ENCODE data around the gene ARHGEF1.

DNA sequence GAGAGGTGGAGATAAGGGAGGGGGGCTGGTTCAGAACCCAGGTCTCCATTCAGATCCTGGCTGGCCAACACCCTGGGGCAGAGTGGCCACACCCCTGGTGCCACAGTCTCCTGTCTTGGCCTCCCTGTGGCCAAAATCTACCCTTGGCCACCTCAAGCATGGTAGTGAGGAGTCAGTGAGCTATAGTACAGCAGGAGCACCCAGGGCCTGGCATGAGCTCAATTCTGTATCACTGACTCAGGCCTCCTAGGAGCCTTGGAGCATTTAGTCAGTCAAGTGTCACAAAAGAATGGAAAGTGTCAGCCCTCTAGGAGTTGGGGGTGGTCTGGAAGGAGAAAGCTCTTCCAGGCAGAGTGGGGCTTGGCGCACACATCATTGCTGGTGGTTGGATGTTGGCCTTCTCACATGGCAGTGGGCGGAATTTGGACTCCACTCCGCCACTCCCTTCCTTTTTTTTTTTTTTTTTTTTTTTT is 12.5 kb upstream of the ARHGEF1 start:
- TF ChIP-seq, protein P1, sequence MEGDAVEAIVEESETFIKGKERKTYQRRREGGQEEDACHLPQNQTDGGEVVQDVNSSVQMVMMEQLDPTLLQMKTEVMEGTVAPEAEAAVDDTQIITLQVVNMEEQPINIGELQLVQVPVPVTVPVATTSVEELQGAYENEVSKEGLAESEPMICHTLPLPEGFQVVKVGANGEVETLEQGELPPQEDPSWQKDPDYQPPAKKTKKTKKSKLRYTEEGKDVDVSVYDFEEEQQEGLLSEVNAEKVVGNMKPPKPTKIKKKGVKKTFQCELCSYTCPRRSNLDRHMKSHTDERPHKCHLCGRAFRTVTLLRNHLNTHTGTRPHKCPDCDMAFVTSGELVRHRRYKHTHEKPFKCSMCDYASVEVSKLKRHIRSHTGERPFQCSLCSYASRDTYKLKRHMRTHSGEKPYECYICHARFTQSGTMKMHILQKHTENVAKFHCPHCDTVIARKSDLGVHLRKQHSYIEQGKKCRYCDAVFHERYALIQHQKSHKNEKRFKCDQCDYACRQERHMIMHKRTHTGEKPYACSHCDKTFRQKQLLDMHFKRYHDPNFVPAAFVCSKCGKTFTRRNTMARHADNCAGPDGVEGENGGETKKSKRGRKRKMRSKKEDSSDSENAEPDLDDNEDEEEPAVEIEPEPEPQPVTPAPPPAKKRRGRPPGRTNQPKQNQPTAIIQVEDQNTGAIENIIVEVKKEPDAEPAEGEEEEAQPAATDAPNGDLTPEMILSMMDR (IDR thresholded peaks at IDR 0.05; ENCODE audit: insufficient read depth, low read depth, low read length): no peak
- TF ChIP-seq EZH2 (IDR thresholded peaks at IDR 0.05; ENCODE audit: insufficient read depth, low read length): no peak

Data from astrocyte (in vitro differentiated cells and primary cell).